Loucy (cell line): Measurements from ENCODE around the gene KAT8.

Experiments
- H2AFZ ChIP-seq: fragments of 200-600 bp; sonication (generic); 2 replicates; pipeline ENCODE4 v1.6.0; 2016; ENCODE audit warnings: antibody characterized with exemption, mild to moderate bottlenecking, low read length, moderate library complexity
- H3F3A ChIP-seq: fragments of 200-600 bp; 2 replicates; pipeline ENCODE4 v1.6.0; 2016; ENCODE audit warnings: antibody characterized with exemption, low read depth, mild to moderate bottlenecking
- H3K27me3 ChIP-seq: fragments of 200-600 bp; sonication (generic); 2 replicates; pipeline ENCODE4 v1.6.1; 2014; ENCODE audit warnings: low read length, mild to moderate bottlenecking; ENCODE audit not compliant: insufficient read depth, poor library complexity, severe bottlenecking
- H3K36me3 ChIP-seq: fragments of 200-600 bp; sonication (generic); 2 replicates; pipeline ENCODE4 v1.6.1; 2016; ENCODE audit warnings: low read length; ENCODE audit not compliant: insufficient read depth
- H3K4me1 ChIP-seq: fragments of 200-600 bp; sonication (generic); 2 replicates; pipeline ENCODE4 v1.5.1; 2014; ENCODE audit warnings: low read length, mild to moderate bottlenecking; ENCODE audit not compliant: insufficient read depth, poor library complexity, severe bottlenecking
- H3K4me2 ChIP-seq: fragments of 200-600 bp; sonication (generic); 2 replicates; pipeline ENCODE4 v1.6.0; 2014; ENCODE audit warnings: antibody characterized with exemption, low read length, low read depth, mild to moderate bottlenecking; ENCODE audit not compliant: poor library complexity, severe bottlenecking
- H3K4me3 ChIP-seq: fragments of 200-600 bp; sonication (generic); 2 replicates; pipeline ENCODE4 v1.5.1; 2014; ENCODE audit warnings: low read length, mild to moderate bottlenecking, mixed read lengths; ENCODE audit not compliant: poor library complexity, severe bottlenecking
- H3K79me2 ChIP-seq: fragments of 200-600 bp; sonication (generic); 2 replicates; pipeline ENCODE4 v1.6.1; 2014; ENCODE audit warnings: low read length; ENCODE audit not compliant: insufficient read depth
- H3K9ac ChIP-seq: fragments of 200-600 bp; sonication (generic); 2 replicates; pipeline ENCODE4 v1.6.0; 2014; ENCODE audit warnings: mild to moderate bottlenecking, low read depth, low read length, moderate library complexity; ENCODE audit not compliant: poor library complexity, severe bottlenecking
- H3K9me2 ChIP-seq: fragments of 200-600 bp; sonication (generic); replicated peaks from 2 replicates; pipeline ENCODE4 v1.6.1; 2016; ENCODE audit warnings: low read depth, low read length, mixed read lengths
- H3K9me3 ChIP-seq: fragments of 200-600 bp; sonication (generic); 2 replicates; pipeline ENCODE4 v1.6.1; 2014; ENCODE audit warnings: mild to moderate bottlenecking, antibody characterized with exemption, low read length, low read depth; ENCODE audit not compliant: insufficient read depth
- H4K20me1 ChIP-seq: fragments of 200-600 bp; sonication (generic); 2 replicates; pipeline ENCODE4 v1.6.0; 2014; ENCODE audit warnings: antibody characterized with exemption, low read length, mild to moderate bottlenecking; ENCODE audit not compliant: insufficient read depth, poor library complexity, severe bottlenecking
- EZH2phosphoT487 ChIP-seq: fragments of 200-600 bp; IDR thresholded peaks from 2 replicates; pipeline ENCODE4 v1.6.1; 2018; ENCODE audit warnings: antibody characterized with exemption, mild to moderate bottlenecking, moderate library complexity, borderline replicate concordance
- TF ChIP-seq, protein P1 (sequence below): fragments of 200-600 bp; sonication (generic); conservative IDR thresholded peaks from 2 replicates; pipeline ENCODE4 v1.5.1; 2014; ENCODE audit warnings: mild to moderate bottlenecking, antibody characterized with exemption, low read length

Gene KAT8

DNA sequence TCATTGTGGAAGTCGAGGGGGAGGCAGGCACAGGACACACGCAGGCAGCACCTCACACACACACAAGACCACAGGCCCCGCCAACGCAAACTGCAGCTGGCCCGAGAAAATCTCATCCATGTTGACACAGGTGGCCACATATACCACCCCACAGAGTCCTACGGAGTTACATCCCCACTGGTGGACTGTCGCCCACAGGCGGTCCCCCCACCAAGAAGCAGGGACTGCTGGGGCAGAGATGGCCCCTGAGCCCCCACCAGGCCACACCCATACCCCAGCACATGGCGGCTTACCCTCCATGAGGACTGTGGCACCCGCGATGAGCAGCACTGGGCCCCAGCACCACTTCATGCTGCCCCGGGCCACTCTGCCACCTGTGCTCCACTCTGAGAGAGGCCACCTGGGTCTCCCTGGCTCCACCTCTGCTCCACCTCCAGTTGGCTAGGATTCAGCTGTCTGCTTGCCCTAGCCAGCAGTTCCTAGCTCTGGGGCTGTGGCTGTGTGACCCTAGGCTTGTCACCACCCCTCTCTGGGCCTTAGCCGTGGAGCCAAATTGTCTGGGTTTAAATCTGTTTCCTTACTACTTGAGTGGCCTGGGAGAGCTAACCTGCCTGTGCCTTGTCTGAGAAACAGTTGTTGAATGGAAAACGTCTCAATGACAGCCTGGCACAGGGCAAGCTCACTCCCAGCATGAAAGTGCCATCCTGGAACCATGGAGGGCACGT lies 28.8 kb upstream of the KAT8 start, which contains the start of gene PRSS53:
Gene PRSS53, minus strand, starts transcription at position 485 of the 725 bp plus-strand sequence. Its CDS starts 134 bp downstream, at position 351.
- peaks cover 14% of the 10 kb centered on the region for H4K20me1 ChIP-seq
- H3K36me3 ChIP-seq, result peaks cover 25% of the 10 kb centered on the region; the same call in 1 of the 2 replicates
- no peak within 1 kb of the TSS for H3K9ac ChIP-seq
- no peak within 1 kb of the TSS for H3K4me2 ChIP-seq
- H3K9me3 ChIP-seq, result no peaks in the 10 kb centered on the region
- H3K4me3 ChIP-seq, result no peak within 1 kb of the TSS
- no peaks in the 10 kb centered on the region for H3F3A ChIP-seq
- H3K9me2 ChIP-seq, result no peaks in the 10 kb centered on the region
- H2AFZ ChIP-seq, result no peak within 1 kb of the TSS
- H3K79me2 ChIP-seq, result peaks cover 35% of the 10 kb centered on the region
- H3K27me3 ChIP-seq, result no peaks in the 10 kb centered on the region
- TF ChIP-seq, protein P1, sequence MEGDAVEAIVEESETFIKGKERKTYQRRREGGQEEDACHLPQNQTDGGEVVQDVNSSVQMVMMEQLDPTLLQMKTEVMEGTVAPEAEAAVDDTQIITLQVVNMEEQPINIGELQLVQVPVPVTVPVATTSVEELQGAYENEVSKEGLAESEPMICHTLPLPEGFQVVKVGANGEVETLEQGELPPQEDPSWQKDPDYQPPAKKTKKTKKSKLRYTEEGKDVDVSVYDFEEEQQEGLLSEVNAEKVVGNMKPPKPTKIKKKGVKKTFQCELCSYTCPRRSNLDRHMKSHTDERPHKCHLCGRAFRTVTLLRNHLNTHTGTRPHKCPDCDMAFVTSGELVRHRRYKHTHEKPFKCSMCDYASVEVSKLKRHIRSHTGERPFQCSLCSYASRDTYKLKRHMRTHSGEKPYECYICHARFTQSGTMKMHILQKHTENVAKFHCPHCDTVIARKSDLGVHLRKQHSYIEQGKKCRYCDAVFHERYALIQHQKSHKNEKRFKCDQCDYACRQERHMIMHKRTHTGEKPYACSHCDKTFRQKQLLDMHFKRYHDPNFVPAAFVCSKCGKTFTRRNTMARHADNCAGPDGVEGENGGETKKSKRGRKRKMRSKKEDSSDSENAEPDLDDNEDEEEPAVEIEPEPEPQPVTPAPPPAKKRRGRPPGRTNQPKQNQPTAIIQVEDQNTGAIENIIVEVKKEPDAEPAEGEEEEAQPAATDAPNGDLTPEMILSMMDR, result no peak
- no peak for TF ChIP-seq EZH2phosphoT487
- peaks cover 15% of the 10 kb centered on the region for H3K4me1 ChIP-seq

DNA sequence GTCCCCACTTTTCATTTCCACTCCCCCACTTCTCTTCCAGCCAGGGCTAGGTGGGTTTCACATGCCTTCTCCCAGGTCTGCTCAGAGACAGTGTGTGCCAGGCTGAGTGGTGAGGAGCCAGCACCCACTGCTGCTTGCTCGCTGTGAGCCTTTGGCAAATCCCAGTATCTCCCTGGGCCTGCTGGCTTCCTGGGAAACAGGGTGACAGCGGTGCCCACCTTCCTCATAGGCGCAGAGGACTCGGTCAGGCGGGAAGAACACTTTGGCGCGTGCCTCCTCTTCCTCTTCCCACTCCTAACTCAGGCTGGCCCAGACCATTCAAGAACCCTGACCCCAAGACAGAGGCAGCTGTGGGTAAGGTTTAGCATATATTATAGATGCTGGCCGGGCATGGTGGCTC lies 28.3 kb upstream of the KAT8 start:
- Histone ChIP-seq H3K9ac (no peak overlapping the region), H3K27me3 (no peaks in the 10 kb centered on the region), H4K20me1 (peaks cover 14% of the 10 kb centered on the region), H3K9me3 (no peaks in the 10 kb centered on the region), H3K4me3 (no peak overlapping the region), H3K4me2 (no peak overlapping the region), H3K4me1 (peaks cover 21% of the 10 kb centered on the region), H3F3A (no peaks in the 10 kb centered on the region), H3K9me2 (no peaks in the 10 kb centered on the region), H2AFZ (no peak overlapping the region), H3K79me2 (peaks cover 41% of the 10 kb centered on the region), H3K36me3 (peaks cover 19% of the 10 kb centered on the region; the same call in 1 of the 2 replicates)
- no peak for TF ChIP-seq EZH2phosphoT487
- TF ChIP-seq, protein P1, result no peak

DNA sequence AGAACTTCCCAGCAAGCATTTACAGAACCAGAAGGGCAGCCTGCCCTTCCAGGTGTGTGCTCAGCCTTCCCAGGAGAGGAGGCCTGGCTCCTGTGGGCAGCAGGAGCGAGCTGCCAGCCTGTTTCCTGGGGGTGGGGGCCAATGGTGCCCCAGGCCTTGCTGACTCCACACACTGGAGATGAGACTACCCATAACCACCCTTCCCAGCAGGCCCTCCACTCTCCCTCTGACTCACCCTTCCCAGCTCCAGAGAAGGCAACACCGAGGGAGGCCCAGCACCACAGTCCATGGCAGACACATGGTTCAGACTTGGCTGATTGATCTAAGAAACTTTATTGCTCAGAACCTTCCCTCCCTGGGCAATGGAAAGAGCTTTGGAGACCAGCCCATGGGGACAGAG lies 26.9 kb upstream of the KAT8 start:
- H3K9me2 ChIP-seq, result no peaks in the 10 kb centered on the region
- H3K4me2 ChIP-seq, result peak overlapping the region; percentile 26
- H3K27me3 ChIP-seq, result no peaks in the 10 kb centered on the region
- H3K4me1 ChIP-seq, result peaks cover 21% of the 10 kb centered on the region
- peaks cover 14% of the 10 kb centered on the region for H4K20me1 ChIP-seq
- H3F3A ChIP-seq, result no peaks in the 10 kb centered on the region
- peaks cover 13% of the 10 kb centered on the region; the same call in 1 of the 2 replicates for H3K36me3 ChIP-seq
- H3K9me3 ChIP-seq, result no peaks in the 10 kb centered on the region
- TF ChIP-seq, protein P1, result no peak
- TF ChIP-seq EZH2phosphoT487, result no peak
- no peak overlapping the region for H2AFZ ChIP-seq
- no peak overlapping the region for H3K9ac ChIP-seq
- peaks cover 44% of the 10 kb centered on the region for H3K79me2 ChIP-seq
- no peak overlapping the region for H3K4me3 ChIP-seq
